ENCODE measurements around the gene HNRNPU.
"Not testable (repeated sequence)": the region's sequence is repeated elsewhere in the genome, so short reads cannot be mapped to it uniquely, and the experiment has no call there.

HNRNPU gene

DNA sequence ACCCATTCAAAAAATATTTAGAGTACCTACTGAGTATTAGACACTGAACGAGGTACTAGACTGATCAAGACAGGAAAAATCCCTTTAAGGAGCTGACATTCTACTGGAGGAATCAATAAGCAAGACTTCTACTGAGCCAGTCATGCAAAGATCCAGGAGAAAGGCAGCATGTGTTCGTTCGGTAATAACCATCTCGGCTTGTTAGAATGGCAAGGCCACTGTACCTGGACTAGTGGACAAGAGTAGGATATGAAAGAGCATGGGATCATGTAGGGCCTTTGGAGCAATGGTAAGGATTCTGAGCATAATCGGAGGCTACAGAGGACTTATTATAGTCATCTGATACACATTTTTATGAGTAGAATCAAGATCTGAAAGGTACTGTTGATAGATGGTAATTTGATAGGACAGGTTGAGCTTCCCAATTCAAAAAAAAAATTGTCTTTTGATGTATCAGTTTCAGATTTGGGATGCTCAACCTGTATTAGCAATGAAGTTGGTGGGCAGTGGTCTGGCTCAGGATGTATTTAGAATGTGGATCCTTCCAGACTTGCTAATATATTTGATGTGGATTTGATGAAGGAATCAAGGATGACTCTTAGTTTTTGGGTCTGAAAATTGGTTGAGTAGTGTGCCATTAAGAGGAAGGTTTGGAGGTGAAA is 26.6 kb downstream of the HNRNPU start:
- DNase-seq, result no peak

DNA sequence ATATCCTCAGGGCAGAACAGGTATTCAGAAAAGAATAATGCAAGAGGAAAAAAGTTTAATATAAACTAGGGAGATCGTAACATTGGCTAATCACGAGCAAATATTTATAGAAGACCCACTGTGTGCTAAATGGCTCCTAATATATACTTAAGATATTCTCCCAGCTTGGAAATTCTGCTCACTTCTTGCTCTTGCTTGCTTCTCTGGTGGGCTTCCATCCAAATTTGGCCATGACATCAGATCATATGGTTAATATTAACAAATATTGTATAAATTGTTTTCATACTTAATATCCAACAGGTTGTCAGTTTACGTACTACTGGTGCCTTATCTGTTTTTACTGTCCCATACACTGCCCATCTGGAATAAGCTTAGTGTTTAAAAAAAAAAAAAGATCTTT is 27.8 kb downstream of the HNRNPU start:
- no peak for DNase-seq

DNA sequence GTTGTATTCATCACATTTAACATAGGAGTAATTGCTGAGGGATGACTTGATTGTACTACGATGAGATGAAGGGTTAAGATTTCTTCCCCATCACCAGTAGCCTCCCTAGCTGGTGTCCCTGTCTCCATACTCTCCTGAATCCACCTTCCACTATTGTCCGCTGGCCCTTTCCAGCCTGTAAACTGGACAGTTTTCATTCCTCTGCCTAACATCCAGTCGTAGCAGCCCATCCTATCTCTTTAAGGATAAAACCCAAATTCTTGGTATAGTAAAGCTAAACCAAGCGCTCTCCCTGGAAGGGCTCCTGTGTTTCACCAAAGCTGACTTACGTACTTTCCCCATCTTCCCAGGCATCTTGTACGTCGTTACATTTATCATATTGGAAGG is 28.2 kb downstream of the HNRNPU start:
- peak; percentile 21 to 88 for DNase-seq

DNA sequence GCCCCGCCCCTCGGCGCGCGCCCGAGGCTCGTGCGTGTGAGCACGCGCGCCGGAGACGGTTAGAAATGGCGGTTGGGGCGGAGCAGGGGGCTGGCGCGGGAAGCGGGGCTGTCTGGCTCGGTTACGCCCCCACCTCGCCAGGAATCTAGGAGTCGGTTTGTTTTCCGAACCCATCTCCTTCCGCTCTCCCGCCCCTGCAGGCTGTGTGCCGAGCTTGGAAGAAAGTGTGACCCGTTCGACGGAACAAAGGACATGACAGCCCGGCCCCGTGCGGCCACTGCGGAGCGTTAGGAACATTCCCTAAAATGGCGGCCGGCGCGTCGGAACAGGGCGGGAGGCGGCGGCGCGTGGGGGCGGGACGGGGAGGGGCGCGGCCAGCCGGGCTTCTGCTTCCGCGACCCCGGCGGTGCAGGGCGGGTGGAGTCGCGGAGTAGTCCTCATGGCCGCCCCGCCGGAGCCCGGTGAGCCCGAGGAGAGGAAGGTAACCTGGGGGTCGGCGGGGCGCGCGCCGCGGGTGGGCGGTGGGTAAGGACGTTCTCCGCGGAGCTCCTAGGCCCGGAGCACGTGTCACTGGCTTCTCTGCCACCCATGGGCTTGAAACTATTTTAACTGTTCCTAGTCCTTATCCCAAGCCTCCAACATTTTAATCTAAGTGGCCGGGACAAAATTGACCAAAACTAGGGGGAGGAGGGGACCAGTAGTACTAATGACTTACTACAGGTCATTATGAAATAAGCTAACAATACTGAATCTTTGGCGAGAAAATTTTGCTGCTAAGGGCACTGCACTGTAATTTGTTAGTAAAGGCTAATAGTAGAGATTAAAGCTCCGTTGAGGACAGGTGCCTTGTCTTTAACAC is 28.8 kb downstream of the HNRNPU start, which contains the start of gene COX20:
Gene COX20 (plus strand): TSS at position 383 of the 859 bp plus-strand sequence. CDS start 57 bp downstream, at position 440.
- peak; percentile 97 to 99 for DNase-seq

DNA sequence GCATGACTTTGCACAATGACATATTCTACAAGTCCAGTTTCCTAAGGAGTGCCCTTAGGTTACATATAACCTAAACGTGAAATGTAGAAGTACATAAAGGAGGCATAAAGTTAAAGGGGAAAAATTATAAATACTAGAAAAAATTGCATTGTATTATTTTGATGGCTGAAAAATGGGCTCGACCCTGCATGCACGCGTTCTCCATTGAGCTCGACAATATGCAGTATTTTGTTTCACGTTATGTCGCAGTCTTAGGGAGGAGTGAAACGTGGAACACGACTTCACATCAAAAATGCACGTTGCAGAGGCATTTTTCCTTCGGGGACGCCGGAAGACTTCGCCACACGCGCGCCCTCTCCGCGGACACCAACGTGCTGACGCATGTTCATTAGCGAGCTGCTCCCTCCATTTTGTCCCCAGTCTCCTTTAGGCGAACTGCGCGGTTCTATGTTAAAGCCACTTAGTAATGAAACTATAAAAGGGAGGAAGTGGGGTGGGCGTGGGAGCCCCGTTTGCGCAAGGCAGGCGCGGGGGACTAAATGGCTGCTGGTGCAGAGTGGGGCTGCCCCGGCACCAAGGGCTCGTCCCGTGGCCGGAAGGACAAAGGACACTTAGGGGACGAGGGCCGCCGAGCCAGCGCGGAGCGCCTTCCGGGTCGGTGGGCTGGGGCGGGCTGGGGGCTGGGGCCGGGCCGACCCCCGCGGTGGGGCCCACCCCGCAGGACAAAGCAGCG is 29.6 kb downstream of the HNRNPU start:
- DNase-seq, result peak; percentile 96 to 99

DNA sequence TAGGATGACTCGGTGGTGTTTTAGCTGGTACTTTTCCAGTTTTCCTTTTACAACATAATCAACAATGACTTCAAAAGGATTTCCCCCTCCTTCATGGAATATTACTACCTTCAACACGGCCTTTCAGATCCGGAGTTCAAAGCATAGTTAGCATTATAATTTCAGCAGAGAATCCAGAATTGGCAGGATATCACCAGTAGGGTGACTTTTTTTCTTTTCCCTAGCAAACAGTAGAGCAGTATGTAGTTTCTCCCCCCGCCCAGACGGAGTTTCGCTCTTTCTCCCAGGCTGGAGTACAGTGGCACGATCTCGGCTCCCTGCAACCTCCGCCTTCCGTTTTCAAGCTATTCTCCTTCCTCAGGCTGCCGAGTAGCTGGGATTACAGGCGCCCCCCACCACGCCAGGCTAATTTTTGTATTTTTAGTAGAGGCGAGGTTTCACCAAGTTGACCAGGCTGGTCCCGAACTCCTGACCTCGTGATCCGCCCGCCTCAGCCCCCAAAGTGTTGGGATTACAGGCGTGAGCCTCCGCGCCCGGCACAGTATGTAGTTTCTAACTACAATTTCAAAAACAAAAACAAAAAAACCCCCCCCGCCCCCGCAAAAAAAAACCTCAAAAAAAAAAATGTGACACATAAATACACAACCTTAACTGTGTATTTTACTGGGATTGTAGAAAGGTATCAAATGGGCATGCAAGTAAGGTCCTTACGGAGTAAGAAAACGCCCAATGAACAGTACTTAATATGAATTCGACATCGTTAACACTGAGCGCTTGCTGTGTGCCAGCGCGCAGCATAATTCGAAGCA is 30.4 kb downstream of the HNRNPU start:
- DNase-seq, result peak; percentile 76 to 92

DNA sequence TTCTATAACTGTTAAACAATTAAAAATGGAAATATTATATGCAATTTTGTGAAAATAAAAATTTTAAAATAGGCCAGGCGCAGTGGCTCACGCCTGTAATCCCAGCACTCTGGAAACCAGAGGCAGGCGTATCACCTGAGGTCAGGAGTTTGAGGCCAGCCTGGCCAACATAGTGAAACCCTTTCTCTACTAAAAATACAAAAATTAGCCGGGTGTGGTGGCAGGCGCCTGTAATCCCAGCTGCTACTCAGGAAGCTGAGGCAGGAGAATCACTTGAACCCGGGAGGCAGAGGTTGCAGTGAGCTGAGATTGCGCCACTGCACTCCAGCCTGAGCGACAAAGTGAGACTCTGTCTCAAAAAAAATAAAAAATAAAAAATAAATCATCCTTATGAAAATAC is 31.1 kb downstream of the HNRNPU start:
- DNase-seq, result not testable (repeated sequence)

DNA sequence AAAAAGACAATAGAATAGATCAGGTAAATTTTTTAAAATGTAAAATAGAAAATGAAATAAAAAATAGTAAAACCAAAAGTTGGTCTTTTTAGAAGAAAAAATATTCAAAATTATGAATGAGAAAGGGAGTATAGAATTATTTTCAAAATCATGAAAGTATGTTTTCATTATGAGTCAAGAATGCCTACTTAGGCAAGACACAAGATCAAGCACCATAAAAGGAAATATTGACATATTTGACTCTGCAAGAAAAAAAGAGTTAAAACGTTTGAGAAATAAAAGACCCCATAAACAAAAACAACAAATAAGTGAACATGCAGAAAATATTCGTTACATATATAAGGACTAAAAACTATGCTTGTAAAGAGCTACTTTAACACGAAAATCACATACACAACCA is 33.7 kb downstream of the HNRNPU start:
- DNase-seq, result no peak

DNA sequence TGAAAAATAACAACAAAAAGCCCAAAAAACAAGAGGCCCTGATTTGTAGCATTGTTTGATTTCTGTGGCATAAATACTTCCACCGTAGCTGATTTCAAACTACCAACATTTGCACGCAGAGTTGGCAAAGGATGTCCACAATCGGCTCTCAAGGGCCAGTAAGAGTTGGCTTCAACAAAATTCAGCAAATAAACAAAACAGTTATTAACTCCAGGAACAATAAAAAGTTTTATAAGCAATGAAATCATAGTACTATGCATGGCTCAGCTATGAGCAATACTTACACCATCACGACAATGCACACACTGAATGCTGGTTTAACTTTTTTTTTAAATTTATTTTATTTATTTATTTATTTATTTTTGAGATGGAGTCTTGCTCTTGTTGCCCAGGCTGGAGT is 37.6 kb downstream of the HNRNPU start:
- no peak for DNase-seq

DNA sequence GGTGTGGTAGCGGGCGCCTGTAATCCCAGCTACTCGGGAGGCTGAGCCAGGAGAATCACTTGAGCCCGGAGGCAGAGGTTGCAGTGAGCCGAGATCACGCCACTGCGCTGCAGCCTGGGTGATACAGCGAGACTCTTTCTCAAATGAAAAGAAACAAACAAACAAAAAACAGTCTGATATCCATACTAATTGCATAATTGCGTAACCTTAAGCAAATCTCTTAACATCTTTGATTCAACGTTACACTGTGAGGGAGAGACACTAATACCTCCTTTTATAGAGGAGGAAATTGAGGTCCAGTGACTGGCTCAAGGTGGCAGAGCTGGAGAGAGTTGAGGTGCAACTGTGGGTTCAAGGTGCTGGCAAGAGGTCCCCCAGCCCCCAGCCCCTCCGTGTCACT is 41.5 kb downstream of the HNRNPU start:
- DNase-seq, result no peak

DNA sequence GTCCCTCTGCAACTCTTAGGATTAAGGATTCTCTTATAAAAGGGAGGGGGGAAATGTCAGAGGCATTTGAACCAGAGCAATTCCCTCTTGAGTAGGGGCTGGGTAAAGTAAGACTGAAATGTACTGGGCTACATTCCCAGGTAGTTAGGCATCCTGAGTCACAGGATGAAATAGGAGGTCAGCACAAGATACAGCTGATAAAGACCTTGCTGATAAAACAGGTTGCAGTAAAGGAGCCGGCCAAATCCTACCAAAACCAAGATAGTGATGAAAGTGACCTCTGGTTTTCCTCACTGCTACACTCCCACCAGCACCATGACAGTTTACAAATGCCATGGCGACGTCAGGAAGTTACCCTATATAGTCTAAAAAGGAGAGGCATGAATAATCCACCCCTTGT is 43.2 kb downstream of the HNRNPU start:
- no peak for DNase-seq

DNA sequence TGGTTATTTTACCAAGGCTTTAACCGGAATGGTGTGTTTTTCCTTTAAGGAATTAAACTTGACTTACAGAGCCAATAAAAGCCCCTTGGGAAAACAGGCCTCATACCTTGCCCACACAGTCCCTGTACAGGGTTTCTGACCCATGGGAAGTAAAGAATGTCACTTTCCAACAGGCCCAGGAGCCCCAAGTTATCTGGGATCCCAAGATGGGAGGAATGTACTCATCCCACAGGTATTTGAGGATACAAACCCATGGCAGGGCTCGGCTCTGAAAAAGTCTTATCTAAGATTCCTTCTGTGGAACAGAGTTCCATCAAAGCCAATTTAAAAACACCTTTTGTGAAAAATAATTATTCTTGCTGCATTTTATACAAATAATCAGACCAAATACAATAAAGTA is 44.2 kb downstream of the HNRNPU start:
- no peak for DNase-seq

DNA sequence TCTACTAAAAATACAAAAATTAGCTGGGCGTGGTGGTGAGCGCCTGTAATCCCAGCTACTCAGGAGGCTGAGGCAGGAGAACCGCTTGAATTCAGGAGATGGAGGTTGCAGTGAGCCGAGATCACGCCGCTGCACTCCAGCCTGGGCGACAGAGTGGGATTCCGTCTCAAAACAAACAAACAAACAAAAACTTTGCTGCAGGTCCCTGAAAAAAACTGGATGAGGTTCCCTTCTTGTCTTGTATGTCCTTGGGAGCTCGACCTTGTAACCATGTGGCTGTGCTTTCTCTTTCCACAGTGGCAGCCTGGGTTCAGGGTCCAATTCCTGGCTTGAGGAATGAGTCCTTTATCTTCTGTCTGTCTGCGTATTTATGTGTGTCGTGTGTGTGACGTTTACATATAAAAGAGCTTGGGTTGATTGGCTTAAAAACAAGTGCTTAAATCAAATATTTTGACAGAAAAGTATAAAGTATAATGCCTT is 46.9 kb downstream of the HNRNPU start:
- no peak for DNase-seq

DNA sequence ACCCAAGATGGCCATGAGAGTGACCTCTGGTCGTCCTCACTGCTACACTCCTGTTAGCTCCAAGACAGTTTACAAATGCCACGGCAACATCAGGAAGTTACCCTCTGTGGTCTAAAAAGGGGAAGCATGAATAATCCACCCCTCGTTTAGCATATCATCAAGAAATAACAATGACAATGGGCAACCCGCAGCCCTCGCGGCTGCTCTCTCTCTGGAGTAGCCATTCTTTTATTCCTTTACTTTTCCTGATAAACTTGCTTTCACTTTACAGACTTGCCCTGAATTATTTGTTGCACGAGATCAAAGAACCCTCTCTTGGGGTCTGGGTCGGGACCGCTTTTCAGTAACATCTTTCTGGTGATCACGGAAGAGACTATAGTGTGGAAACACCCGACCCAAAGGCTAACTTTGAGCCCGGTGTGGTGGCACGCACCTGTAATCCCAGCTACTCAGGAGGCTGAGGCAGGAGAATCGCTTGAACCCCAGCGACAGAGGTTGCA is 48.7 kb downstream of the HNRNPU start:
- DNase-seq, result no peak

DNA sequence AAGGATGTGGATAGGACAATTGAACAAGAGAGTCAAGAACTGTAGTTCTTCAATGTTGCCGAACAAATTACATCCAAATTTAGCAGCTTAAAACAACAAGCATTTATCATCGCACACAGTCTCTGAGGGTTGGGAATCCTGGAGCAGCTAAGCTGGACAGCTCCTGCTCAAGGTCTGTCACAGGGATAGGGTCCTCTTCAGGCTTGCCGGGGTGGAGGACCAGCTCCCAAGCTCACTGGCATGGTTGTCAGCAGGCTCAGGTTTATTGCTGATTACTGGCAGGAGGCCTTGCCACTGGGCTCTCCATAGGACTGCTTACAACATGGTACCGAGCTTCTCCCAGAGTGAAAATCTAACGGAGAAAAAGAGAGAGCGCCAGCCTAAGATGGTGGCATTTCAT is 51.0 kb downstream of the HNRNPU start:
- no peak for DNase-seq

DNA sequence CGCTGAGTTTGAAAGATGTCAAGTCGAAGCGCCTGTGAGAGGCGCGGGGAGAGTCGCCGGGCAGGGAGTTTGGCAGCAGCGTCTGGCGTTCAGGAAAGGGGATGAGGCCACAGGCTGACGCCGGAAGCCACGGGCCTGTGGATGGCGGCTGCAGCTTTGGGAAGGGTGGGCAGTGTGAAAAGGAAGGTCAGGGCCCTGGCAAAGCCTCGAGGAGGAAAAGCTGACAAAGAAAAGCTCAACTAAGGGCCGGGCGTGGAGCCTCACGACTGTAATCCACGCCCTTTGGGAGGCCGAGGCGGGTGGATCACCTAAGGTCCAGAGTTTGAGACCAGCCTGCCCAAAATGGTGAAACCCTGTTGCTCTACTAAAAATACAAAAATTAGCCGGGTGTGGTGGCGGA is 54.1 kb downstream of the HNRNPU start:
- no peak for DNase-seq

DNA sequence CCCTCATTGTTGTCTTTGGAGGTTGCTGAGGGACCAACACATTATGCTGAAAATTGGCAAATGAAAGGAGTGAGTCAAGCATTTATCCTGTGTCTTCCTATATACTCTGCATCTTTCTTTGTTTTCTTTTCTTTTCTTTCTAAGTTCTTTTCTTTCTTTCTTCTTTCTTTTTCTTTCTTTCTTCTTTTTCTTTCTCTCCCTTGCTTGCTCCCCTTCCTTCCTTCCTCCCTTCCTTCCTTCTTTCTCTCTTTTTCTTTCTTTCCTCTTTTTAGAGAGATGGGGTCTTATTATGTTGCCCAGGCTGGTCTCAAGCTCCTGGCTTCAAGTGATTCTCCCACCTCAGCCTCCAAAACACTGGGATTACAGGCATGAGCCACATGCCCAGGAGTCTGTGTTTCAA is 57.2 kb downstream of the HNRNPU start:
- no peak for DNase-seq

DNA sequence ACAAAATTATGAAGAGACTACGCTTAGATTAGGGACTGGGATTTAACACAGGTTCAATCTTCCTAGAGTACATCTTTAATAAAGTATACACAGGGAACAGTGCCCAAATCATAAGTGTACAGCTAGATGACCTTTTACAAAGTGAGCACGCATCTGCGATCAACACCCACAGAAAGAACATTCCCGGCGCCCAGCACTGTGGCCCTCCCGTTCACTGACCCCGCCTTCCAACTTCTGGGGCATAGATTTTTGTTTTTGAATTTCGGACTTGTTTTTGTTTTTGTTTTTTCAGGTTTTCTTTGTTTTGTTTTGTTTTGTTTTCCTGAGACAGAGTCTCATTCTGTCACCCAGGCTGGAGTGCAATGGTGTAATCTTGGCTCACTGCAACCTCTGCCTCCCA is 59.5 kb downstream of the HNRNPU start:
- DNase-seq, result no peak

DNA sequence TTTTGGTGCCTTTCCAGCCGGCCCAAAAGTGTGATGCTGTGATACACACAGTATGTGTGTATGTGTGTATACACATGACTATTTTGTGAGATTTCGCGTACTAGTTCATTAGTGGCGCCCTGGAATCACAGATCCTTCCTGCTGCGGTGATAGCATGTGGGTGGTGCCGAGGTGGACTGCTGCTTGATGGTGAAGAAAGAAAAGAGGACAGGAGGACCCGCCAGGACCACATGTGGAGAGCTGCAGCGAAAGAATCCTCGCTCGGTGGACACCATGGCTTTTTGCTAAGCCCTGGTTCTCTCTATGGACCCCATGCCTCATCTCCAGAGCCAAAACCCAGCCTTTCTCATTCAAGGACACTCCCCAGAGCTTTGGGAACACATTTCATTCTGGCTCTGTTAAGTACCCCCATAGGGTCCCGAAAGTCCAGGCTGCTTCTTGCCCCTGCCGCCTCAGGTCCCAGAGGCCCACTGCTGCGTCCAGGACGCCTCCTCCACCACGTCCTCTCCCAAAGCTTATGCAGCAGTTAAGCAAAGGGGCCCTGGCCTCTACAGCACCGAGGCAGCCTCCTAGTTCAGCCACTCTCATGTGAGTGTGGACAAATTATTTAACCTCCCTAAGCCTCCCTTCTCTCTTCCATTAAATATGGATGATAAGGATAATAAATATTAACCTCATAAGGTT is 61.6 kb downstream of the HNRNPU start:
- DNase-seq, result no peak

DNA sequence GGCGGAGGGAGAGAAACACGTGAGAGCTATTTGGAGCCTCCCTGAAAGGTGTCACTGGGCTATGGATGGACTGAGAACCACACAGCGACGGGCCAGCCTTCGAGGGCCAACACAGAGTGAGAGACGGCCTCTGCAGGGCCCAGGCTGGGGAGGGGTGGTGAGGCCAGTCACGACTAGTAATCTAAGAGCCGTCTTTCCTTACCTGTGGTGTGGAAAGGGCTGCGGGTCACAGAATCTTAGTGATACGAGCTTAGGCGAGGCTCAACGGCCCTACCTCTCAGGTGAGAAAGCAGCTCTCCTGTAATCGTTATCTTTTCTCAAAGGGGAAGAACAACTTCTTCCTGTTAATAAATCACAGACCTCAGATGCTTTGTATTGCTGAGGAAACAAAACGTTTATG is 62.3 kb downstream of the HNRNPU start:
- no peak for DNase-seq

DNA sequence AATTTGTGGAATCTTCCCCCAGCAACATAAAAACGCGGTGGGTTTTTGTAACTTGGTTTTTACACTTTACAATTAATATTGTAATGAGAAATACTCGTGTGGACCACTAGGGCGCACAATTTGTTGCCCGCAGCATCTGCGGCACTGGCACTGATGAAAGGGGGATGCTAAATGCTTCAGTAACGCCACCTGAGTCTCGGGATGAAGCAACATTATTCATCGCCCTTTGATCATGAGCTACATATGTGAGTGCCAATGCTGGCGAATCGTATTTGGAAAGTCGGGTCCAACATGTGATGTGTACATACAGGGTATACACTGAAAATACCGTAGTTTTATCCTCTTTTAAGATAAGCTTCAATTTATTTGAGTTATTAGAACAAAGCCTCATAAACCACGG is 63.1 kb downstream of the HNRNPU start:
- DNase-seq, result peak; percentile 23 to 51

DNA sequence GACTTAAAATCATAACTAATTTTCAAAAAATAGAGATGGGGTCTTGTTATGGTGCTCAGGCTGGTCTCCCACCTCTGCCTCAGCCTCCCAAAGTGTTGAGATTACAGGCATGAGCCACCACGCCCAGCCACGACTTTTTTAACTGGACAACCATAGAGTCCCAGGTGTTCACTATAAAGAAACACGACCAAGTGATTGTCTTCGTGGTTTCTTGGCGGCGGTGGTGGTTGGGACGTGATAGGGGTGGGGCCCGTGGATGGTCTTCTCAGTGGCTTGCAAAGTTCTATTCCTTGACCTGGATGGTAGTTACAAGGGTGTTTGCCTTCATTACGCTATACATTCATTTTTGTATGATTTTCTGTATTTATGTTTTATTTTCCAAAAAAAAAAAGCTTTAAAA is 63.5 kb downstream of the HNRNPU start:
- no peak for DNase-seq
